ENCODE measurements around the gene DCST2. TPM values are rescaled to one million over a fixed set of nuclear protein-coding genes. Genes with fewer than 3 reads are reported as not detected.

The DCST2 gene
- total RNA-seq, 1 experiment from 2014 or later = 0.21 TPM

DNA sequence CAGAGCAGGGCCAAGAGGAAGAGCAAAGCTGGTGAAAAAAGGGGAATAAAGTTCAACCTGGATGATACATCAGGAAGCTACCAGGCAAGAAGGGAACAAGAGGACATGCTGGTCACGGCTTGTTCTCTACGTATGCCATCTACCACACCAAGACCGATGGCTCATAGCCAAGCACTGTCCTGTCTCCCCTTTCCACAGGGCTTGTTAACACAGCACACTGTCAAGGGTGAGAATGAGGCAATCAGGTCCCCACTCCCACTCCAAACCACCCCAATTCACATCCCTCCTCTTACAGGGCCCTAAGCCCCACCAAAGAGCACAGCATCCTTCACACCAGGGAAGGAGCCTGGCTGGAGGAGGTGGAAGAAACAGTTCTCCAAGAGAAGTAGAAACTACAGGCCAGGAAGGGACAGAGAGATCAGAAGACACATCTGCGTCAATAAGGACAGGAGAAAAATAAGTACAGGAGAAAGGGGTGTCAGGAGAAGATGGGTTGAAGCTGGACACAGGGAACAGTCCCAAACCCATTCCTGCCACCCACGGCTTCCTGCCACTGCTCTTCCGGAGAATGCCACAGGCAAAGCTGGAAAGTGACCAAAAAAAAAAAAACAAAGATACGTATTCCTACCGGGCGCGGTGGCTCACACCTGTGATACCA, 62.1 kb downstream of the DCST2 start:
- intact Hi-C loops (cut with micrococcal nuclease; ENCODE audit: unreplicated experiment) = no loop called here
- DNase-seq (ENCODE audit: low spot score) = no peak
- Histone ChIP-seq H3K27me3 (replicated peaks; ENCODE audit: insufficient read depth, low read depth, low read length, poor library complexity) (no peaks in the 10 kb centered on the region), H3K27ac (ENCODE audit: low read depth, low read length, poor library complexity, severe bottlenecking) (peak overlapping the region; percentile 96), H3K4me1 (ENCODE audit: insufficient read depth, low read length, poor library complexity, severe bottlenecking) (peaks cover 55% of the 10 kb centered on the region), H3K36me3 (ENCODE audit: insufficient read depth, low read length, poor library complexity, severe bottlenecking) (peaks cover 22% of the 10 kb centered on the region), H3K4me3 (ENCODE audit: low read depth, low read length, poor library complexity, severe bottlenecking) (peak overlapping the region; percentile 70), H3K9me3 (ENCODE audit: low read depth, low read length, poor library complexity, severe bottlenecking) (no peaks in the 10 kb centered on the region)
- TF ChIP-seq EZH2 (IDR thresholded peaks at IDR 0.05; ENCODE audit: borderline replicate concordance, low read depth, low read length, poor library complexity, severe bottlenecking) (no peak), CTCF (conservative IDR thresholded peaks at IDR 0.05; ENCODE audit: low read depth, low read length) (no peak)
- ChIA-PET POLR2A (ENCODE audit: low non-redundant PET) (interaction anchor here (0.7 kb wide), 1 partner anchor 490 kb away, joined by 3 read pairs; no protein-coding TSS in a partner anchor), CTCF (interaction anchor here (0.6 to 2.2 kb wide), 5 partner anchors 16 to 302 kb away, joined by 3 to 6 read pairs (median 5); partner anchors contain the start of genes ADAM15 and PBXIP1)
- BruUV-seq (replicated peaks) = no TSS peak

DNA sequence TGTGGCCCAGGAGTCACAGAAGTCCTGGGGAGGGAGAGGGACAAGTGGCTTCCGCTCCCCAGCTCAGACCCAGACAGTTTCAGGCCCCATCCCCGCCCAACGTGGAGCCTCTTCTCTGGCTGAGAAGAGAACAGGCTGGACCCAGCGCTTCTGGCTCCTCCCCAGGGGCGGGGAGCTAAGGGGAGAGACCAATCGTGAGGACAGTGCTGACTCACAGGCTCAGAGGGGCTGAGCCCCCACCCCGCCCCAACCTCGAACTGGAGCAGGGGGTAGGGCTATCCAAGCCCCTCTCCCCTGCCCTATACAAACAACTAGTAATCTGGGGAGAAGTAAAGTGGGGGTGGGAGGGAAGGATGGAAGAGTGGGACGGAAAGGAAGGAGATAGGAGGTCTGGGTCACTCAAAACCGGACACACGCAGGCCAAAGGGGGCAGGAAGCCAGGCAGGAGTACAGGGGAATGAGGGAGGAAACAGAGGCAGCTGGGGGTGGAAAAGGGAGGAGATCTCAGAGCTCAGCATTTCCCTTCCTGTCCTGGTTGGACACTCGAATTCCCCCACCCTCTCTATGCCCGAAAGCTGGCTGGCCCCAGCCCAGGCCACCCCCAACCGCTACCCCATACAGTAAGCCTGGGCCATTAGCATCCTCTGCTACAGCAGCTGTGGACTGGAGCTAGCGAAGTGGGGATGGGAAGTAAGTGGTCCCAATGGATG, 62.8 kb downstream of the DCST2 start, which contains the start of gene SHC1:
TSS of gene SHC1 (minus strand) at position 117 of the 710 bp plus-strand sequence. CDS start 221 bp downstream, outside the sequence.
- no peak for TF ChIP-seq CTCF (conservative IDR thresholded peaks at IDR 0.05; ENCODE audit: low read depth, low read length)
- no peak for TF ChIP-seq EZH2 (IDR thresholded peaks at IDR 0.05; ENCODE audit: borderline replicate concordance, low read depth, low read length, poor library complexity, severe bottlenecking)
- Histone ChIP-seq H3K27me3 (replicated peaks; ENCODE audit: insufficient read depth, low read depth, low read length, poor library complexity) (no peaks in the 10 kb centered on the region), H3K36me3 (ENCODE audit: insufficient read depth, low read length, poor library complexity, severe bottlenecking) (peaks cover 28% of the 10 kb centered on the region), H3K9me3 (ENCODE audit: low read depth, low read length, poor library complexity, severe bottlenecking) (no peaks in the 10 kb centered on the region), H3K27ac (ENCODE audit: low read depth, low read length, poor library complexity, severe bottlenecking) (peak within 1 kb of the TSS; percentile 96), H3K4me1 (ENCODE audit: insufficient read depth, low read length, poor library complexity, severe bottlenecking) (peaks cover 50% of the 10 kb centered on the region), H3K4me3 (ENCODE audit: low read depth, low read length, poor library complexity, severe bottlenecking) (peak within 1 kb of the TSS; percentile 70)
- intact Hi-C loops (cut with micrococcal nuclease; ENCODE audit: unreplicated experiment) = no loop called here
- peak; percentile 97 for DNase-seq (ENCODE audit: low spot score)
- no TSS peak for BruUV-seq (replicated peaks)
- CTCF ChIA-PET = interaction anchor here (0.6 to 2.2 kb wide), 5 partner anchors 15 to 80 kb away, joined by 3 to 6 read pairs (median 5); partner anchors contain the start of genes ADAM15 and PBXIP1
- POLR2A ChIA-PET (ENCODE audit: low non-redundant PET) = interaction anchor here (0.5 kb wide), 1 partner anchor 269 kb away, joined by 3 read pairs; no protein-coding TSS in a partner anchor

GRCh38 chr1:154969860-154970452, 63.6 kb downstream of the DCST2 start:
- BruUV-seq (replicated peaks) = no TSS peak
- no peak for DNase-seq (ENCODE audit: low spot score)
- H3K4me3 ChIP-seq (ENCODE audit: low read depth, low read length, poor library complexity, severe bottlenecking) = peak overlapping the region; percentile 70
- H3K9me3 ChIP-seq (ENCODE audit: low read depth, low read length, poor library complexity, severe bottlenecking) = no peaks in the 10 kb centered on the region
- peaks cover 50% of the 10 kb centered on the region for H3K4me1 ChIP-seq (ENCODE audit: insufficient read depth, low read length, poor library complexity, severe bottlenecking)
- TF ChIP-seq EZH2 (IDR thresholded peaks at IDR 0.05; ENCODE audit: borderline replicate concordance, low read depth, low read length, poor library complexity, severe bottlenecking) = no peak
- TF ChIP-seq CTCF (conservative IDR thresholded peaks at IDR 0.05; ENCODE audit: low read depth, low read length) = no peak
- H3K27ac ChIP-seq (ENCODE audit: low read depth, low read length, poor library complexity, severe bottlenecking) = peak overlapping the region; percentile 96
- intact Hi-C loops (cut with micrococcal nuclease; ENCODE audit: unreplicated experiment) = no loop called here
- ChIA-PET CTCF (interaction anchor here (0.5 to 2.2 kb wide), 7 partner anchors 14 to 81 kb away, joined by 3 to 9 read pairs (median 5); partner anchors contain the start of genes ADAM15 and PBXIP1), POLR2A (ENCODE audit: low non-redundant PET) (interaction anchor here (0.5 to 0.7 kb wide), 2 partner anchors 39 to 268 kb away, joined by 3 to 22 read pairs; no protein-coding TSS in a partner anchor)
- H3K36me3 ChIP-seq (ENCODE audit: insufficient read depth, low read length, poor library complexity, severe bottlenecking) = peaks cover 36% of the 10 kb centered on the region
- no peaks in the 10 kb centered on the region for H3K27me3 ChIP-seq (replicated peaks; ENCODE audit: insufficient read depth, low read depth, low read length, poor library complexity)
